ENCODE data around the gene RBM23.

RBM23 gene

GRCh38 chr14:22885975-22886374, 33.0 kb downstream of the RBM23 start:
- H3K27ac ChIP-seq: peak overlapping the region; percentile 95
- no peak for TF ChIP-seq CTCF (IDR thresholded peaks at IDR 0.05)
- no peak for TF ChIP-seq ZFX (IDR thresholded peaks at IDR 0.05; ENCODE audit: borderline replicate concordance)

GRCh38 chr14:22884738-22885523, 34.0 kb downstream of the RBM23 start:
- H3K27ac ChIP-seq: no peak overlapping the region
- no peak for TF ChIP-seq ZFX (IDR thresholded peaks at IDR 0.05; ENCODE audit: borderline replicate concordance)
- no peak for TF ChIP-seq CTCF (IDR thresholded peaks at IDR 0.05)

DNA sequence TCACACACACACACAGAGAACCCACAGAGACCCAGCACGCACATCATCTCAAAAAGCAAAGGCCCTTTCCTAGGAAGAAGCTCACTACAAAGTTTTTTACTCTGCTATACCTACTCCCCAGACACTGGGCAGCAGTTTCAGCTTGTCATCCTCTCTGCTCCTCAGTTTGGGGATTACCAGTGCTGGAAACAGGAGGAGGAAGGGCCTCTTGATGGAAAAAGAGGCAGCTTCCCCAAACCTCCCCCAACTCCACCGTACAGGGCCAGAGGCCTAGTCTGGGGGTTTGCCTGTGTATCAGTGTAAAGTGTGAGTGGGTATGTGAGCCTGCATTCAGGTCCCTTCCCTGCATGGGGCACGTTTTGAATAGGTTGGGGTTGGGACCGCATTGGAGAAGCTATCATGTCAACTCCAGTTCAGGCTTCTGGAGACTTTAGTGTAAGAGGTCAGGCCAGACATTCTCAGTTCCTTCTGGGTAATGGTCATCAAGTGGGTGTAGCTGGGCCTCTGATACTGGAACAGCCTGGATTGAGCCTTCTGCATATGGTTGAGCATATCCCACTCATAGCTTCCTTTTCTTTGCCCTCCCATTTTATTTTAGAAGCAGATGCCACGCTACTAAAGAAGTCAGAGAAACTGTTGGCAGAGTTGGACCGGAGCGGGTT, 34.7 kb downstream of the RBM23 start:
- no peak for TF ChIP-seq CTCF (IDR thresholded peaks at IDR 0.05)
- TF ChIP-seq ZFX (IDR thresholded peaks at IDR 0.05; ENCODE audit: borderline replicate concordance): no peak
- H3K27ac ChIP-seq: no peak overlapping the region

- H3K27ac ChIP-seq: no peak within 1 kb of the TSS
- TF ChIP-seq ZFX (IDR thresholded peaks at IDR 0.05; ENCODE audit: borderline replicate concordance) (no peak), CTCF (IDR thresholded peaks at IDR 0.05) (no peak)
These were observed 35.6 kb downstream of the RBM23 start, which contains the start of gene REM2 for GRCh38 chr14:22883173-22883976. Gene REM2 (plus strand): TSS chr14:22883222. CDS start chr14:22883288, 66 bp downstream.

- TF ChIP-seq ZFX (IDR thresholded peaks at IDR 0.05; ENCODE audit: borderline replicate concordance) (no peak), CTCF (IDR thresholded peaks at IDR 0.05) (no peak)
- H3K27ac ChIP-seq: no peak overlapping the region
These were observed 36.3 kb downstream of the RBM23 start for GRCh38 chr14:22882529-22883172.

DNA sequence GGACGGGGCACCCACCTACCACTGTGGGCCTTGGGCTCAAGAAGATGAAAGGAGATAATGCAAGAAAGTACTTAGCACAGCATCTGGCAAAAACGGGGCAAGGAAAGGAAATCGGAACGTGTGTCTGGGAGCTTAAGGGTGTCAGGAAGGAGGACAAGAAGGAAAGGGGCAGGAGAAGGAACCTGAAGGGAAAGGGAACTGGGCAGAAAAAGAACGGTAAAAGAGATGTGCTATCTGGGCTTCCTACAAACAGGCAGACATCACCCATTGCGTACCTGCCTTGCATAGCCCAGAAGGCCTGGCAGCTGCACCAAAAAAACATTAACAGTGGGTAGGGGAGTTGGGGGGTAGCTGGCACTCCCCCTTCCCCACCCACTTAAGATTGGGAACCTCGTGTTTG, 36.9 kb downstream of the RBM23 start:
- H3K27ac ChIP-seq: no peak overlapping the region
- TF ChIP-seq CTCF (IDR thresholded peaks at IDR 0.05): no peak
- TF ChIP-seq ZFX (IDR thresholded peaks at IDR 0.05; ENCODE audit: borderline replicate concordance): no peak

Data from 22Rv1 (cell line).